Measurements from ENCODE around the gene AAMDC.
"Not testable (repeated sequence)": the region's sequence is repeated elsewhere in the genome, so short reads cannot be mapped to it uniquely, and the experiment has no call there.

The AAMDC gene

GRCh38 chr11:77801477-77801876 is 19.5 kb upstream of the AAMDC start:
- no peak for DNase-seq

GRCh38 chr11:77806415-77806814 is 14.5 kb upstream of the AAMDC start:
- TF ChIP-seq POLR2A (IDR thresholded peaks at IDR 0.05; ENCODE audit: low read length) (no peak), GATA1 (IDR thresholded peaks at IDR 0.05; ENCODE audit: low read depth, low read length) (no peak)
- no peak for DNase-seq

More at GRCh38 chr11:77801477-77801876, 19.5 kb upstream of the AAMDC start:
- TF ChIP-seq POLR2A (IDR thresholded peaks at IDR 0.05; ENCODE audit: low read length) = no peak
- TF ChIP-seq GATA1 (IDR thresholded peaks at IDR 0.05; ENCODE audit: low read depth, low read length) = no peak

- no peak for TF ChIP-seq POLR2A (IDR thresholded peaks at IDR 0.05; ENCODE audit: low read length)
- TF ChIP-seq GATA1 (IDR thresholded peaks at IDR 0.05; ENCODE audit: low read depth, low read length) = no peak
- peak in 1 of 2 experiments; percentile 5 for DNase-seq
Measured at GRCh38 chr11:77806993-77807392, 14.0 kb upstream of the AAMDC start.

- DNase-seq = no peak
- TF ChIP-seq GATA1 (IDR thresholded peaks at IDR 0.05; ENCODE audit: low read depth, low read length) (no peak), POLR2A (IDR thresholded peaks at IDR 0.05; ENCODE audit: low read length) (no peak)
Measured at GRCh38 chr11:77813256-77813655, 7.7 kb upstream of the AAMDC start.

- TF ChIP-seq GATA1 (IDR thresholded peaks at IDR 0.05; ENCODE audit: low read depth, low read length) = no peak
- no peak for TF ChIP-seq POLR2A (IDR thresholded peaks at IDR 0.05; ENCODE audit: low read length)
Measured at GRCh38 chr11:77814848-77815247, 6.1 kb upstream of the AAMDC start.

GRCh38 chr11:77815459-77815858 is 5.5 kb upstream of the AAMDC start:
- no peak for TF ChIP-seq GATA1 (IDR thresholded peaks at IDR 0.05; ENCODE audit: low read depth, low read length)
- no peak for TF ChIP-seq POLR2A (IDR thresholded peaks at IDR 0.05; ENCODE audit: low read length)
- no peak for DNase-seq

More at GRCh38 chr11:77814848-77815247, 6.1 kb upstream of the AAMDC start:
- DNase-seq = peak; percentile 17 to 20

- peak; percentile 87 for DNase-seq
- TF ChIP-seq POLR2A (IDR thresholded peaks at IDR 0.05; ENCODE audit: low read length) (peak; percentile 49), GATA1 (IDR thresholded peaks at IDR 0.05; ENCODE audit: low read depth, low read length) (no peak)
Measured at GRCh38 chr11:77819411-77819920, 1.5 kb upstream of the AAMDC start.

GRCh38 chr11:77819921-77820564 is 901 bp upstream of the AAMDC start:
- DNase-seq = peak; percentile 64 to 76
- TF ChIP-seq GATA1 (IDR thresholded peaks at IDR 0.05; ENCODE audit: low read depth, low read length) = no peak
- no peak for TF ChIP-seq POLR2A (IDR thresholded peaks at IDR 0.05; ENCODE audit: low read length)

- DNase-seq = peak; percentile 36 to 54
- TF ChIP-seq POLR2A (IDR thresholded peaks at IDR 0.05; ENCODE audit: low read length) (no peak), GATA1 (IDR thresholded peaks at IDR 0.05; ENCODE audit: low read depth, low read length) (no peak)
Measured at GRCh38 chr11:77821349-77821851, 456 bp downstream of the AAMDC start.

GRCh38 chr11:77822126-77822525 is 1.2 kb downstream of the AAMDC start:
- not testable (repeated sequence) for DNase-seq

GRCh38 chr11:77823775-77824174 is 2.8 kb downstream of the AAMDC start:
- TF ChIP-seq POLR2A (IDR thresholded peaks at IDR 0.05; ENCODE audit: low read length) = no peak
- no peak for TF ChIP-seq GATA1 (IDR thresholded peaks at IDR 0.05; ENCODE audit: low read depth, low read length)
- DNase-seq = peak; percentile 22 to 50

GRCh38 chr11:77828926-77829325 is 8.0 kb downstream of the AAMDC start:
- DNase-seq = peak in 1 of 2 experiments; percentile 17
- TF ChIP-seq POLR2A (IDR thresholded peaks at IDR 0.05; ENCODE audit: low read length) (no peak), GATA1 (IDR thresholded peaks at IDR 0.05; ENCODE audit: low read depth, low read length) (no peak)

- DNase-seq = no peak
- TF ChIP-seq GATA1 (IDR thresholded peaks at IDR 0.05; ENCODE audit: low read depth, low read length) (no peak), POLR2A (IDR thresholded peaks at IDR 0.05; ENCODE audit: low read length) (no peak)
Measured at GRCh38 chr11:77833302-77833701, 12.4 kb downstream of the AAMDC start.

- DNase-seq = no peak
Measured at GRCh38 chr11:77842441-77843121, 21.6 kb downstream of the AAMDC start.

GRCh38 chr11:77843700-77844099 is 22.8 kb downstream of the AAMDC start:
- not testable (repeated sequence) for DNase-seq

More at GRCh38 chr11:77842441-77843121, 21.6 kb downstream of the AAMDC start:
- TF ChIP-seq POLR2A (IDR thresholded peaks at IDR 0.05; ENCODE audit: low read length) (no peak), GATA1 (IDR thresholded peaks at IDR 0.05; ENCODE audit: low read depth, low read length) (no peak)
